Kidney epithelial cell (primary cell): Measurements from ENCODE around the gene ASAP2. TPM values are rescaled to one million over a fixed set of nuclear protein-coding genes. Genes with fewer than 3 reads are reported as not detected.

Experiments
- DNase-seq: peaks from one replicate; pipeline ENCODE4 v3.0.0-alpha.2; 2010; ENCODE audit warnings: low read depth
- H3K27me3 ChIP-seq: 2 replicates; pipeline ENCODE4 v1.6.0; 2011; ENCODE audit warnings: low read length; ENCODE audit not compliant: control insufficient read depth, insufficient read depth
- H3K36me3 ChIP-seq: 2 replicates; pipeline ENCODE4 v1.5.1; 2011; ENCODE audit warnings: low read length; ENCODE audit not compliant: control insufficient read depth, insufficient read depth
- H3K4me3 ChIP-seq: 2 replicates; pipeline ENCODE4 v1.5.1; 2011; ENCODE audit warnings: low read depth, mild to moderate bottlenecking, control low read depth, low read length
- CTCF ChIP-seq: IDR thresholded peaks from 2 replicates; pipeline ENCODE4 v1.5.1; 2011; ENCODE audit warnings: mild to moderate bottlenecking, moderate library complexity, low read length, control low read depth, inconsistent platforms; ENCODE audit not compliant: insufficient read depth, poor library complexity, severe bottlenecking
- total RNA-seq: library from RNA; depleted of rRNA; stranded (reverse); fragments of >200 nt; gene quantifications from 2 replicates; pipeline ENCODE4 v1.2.3, GENCODE V29; 2015

ASAP2 gene
- total RNA-seq, 1 donor from 2014 or later, result 42.2 TPM

- no peak for DNase-seq
- H3K36me3 ChIP-seq, result peaks cover 2% of the 10 kb centered on the region
Observed at GRCh38 chr2:9451231-9451630, 244.6 kb downstream of the ASAP2 start.

More at GRCh38 chr2:9451231-9451630, 244.6 kb downstream of the ASAP2 start:
- H3K27me3 ChIP-seq, result no peaks in the 10 kb centered on the region
- H3K4me3 ChIP-seq, result no peak overlapping the region
- no peak for TF ChIP-seq CTCF

Other genes starting within 250 kb of the ASAP2 start
- gene MBOAT2, start 203.1 kb upstream of the ASAP2 start, total RNA-seq, result 32.2 and 32.7 TPM in 2 replicates
- 41.4 and 45.3 TPM in 2 replicates for gene ITGB1BP1, start 216.7 kb downstream of the ASAP2 start, total RNA-seq
- gene CPSF3, start 216.8 kb downstream of the ASAP2 start, total RNA-seq, result 39.0 and 43.1 TPM in 2 replicates